SH-SY5Y (cell line): ENCODE data around the gene CCN2.

Experiments
- GATA2 ChIP-seq: IDR thresholded peaks from 2 replicates; pipeline ENCODE4 v1.6.1; 2011; ENCODE audit warnings: mild to moderate bottlenecking, low read depth, low read length
- GATA3 ChIP-seq: IDR thresholded peaks from 2 replicates; pipeline ENCODE4 v1.6.1; 2011; ENCODE audit warnings: low read depth, mild to moderate bottlenecking, low read length, moderate library complexity

DNA sequence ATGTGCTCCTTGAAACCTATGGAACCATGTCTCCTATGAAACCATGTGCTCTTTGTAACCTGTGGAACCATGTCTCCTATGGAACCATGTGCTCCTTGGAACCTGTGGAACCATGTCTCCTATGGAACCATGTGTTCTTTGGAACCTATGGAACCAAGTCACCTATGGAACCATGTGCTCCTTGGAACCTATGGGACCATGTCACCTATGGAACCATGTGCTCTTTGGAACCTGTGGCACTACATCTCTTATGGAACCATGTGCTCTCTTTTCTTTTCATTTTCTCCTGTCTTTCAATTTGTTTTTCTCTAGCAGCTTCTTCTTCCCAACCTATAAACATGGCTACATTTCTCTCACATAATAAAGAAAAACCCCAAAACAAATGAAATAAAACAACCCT, 11.9 kb upstream of the CCN2 start:
- no peak for TF ChIP-seq GATA2
- TF ChIP-seq GATA3 = no peak
